OCI-LY7 (cell line): ENCODE measurements around the gene KCNJ12. TPM values are rescaled to one million over a fixed set of nuclear protein-coding genes. Genes with fewer than 3 reads are reported as not detected.
"Not testable (repeated sequence)": the region's sequence is repeated elsewhere in the genome, so short reads cannot be mapped to it uniquely, and the experiment has no call there.

ENCODE experiments used
- BruUV-seq: library from RNA; stranded (reverse); fragments of 400-500 nt; replicated peaks from 2 replicates; lab custom pipeline; 2021; lab: Mats Ljungman, UMichigan
- CTCF ChIA-PET: fragments of 300-600 bp; sonication (Branson Sonifier 250); formaldehyde crosslinking; loops from one replicate; lab custom pipeline; 2022; ENCODE audit warnings: antibody characterized with exemption; ENCODE audit not compliant: unreplicated experiment; lab: Charles Lee
- POLR2A ChIA-PET: fragments of 300-600 bp; sonication (Branson Sonifier 250); formaldehyde crosslinking; loops from one replicate; lab custom pipeline; 2022; ENCODE audit warnings: antibody characterized with exemption; lab: Charles Lee
- DNase-seq: peaks from one replicate; pipeline ENCODE4 v3.0.0-alpha.2; 2015; ENCODE audit warnings: low spot score
- H2AFZ ChIP-seq: fragments of 200-600 bp; sonication (generic), shearing (Covaris generic); 2 replicates; pipeline ENCODE4 v1.6.1; 2014; ENCODE audit warnings: mild to moderate bottlenecking, antibody characterized with exemption, low read length, moderate library complexity
- H3K27ac ChIP-seq: fragments of 200-600 bp; sonication (generic); 2 replicates; pipeline ENCODE4 v1.5.1; 2014; ENCODE audit warnings: mixed run types, low read depth, mild to moderate bottlenecking, moderate library complexity, low read length, inconsistent platforms; ENCODE audit not compliant: poor library complexity, severe bottlenecking
- H3K36me3 ChIP-seq: fragments of 200-600 bp; sonication (generic); 2 replicates; pipeline ENCODE4 v1.6.1; 2014; ENCODE audit warnings: mild to moderate bottlenecking, antibody characterized with exemption, low read length, moderate library complexity, mixed read lengths; ENCODE audit not compliant: insufficient read depth
- H3K4me1 ChIP-seq: fragments of 200-600 bp; sonication (generic); 2 replicates; pipeline ENCODE4 v1.5.1; 2014; ENCODE audit warnings: mild to moderate bottlenecking, low read length; ENCODE audit not compliant: insufficient read depth, poor library complexity, severe bottlenecking
- H3K4me2 ChIP-seq: fragments of 200-600 bp; sonication (generic); 2 replicates; pipeline ENCODE4 v1.6.1; 2014; ENCODE audit warnings: mild to moderate bottlenecking, low read length
- H3K4me3 ChIP-seq: fragments of 200-600 bp; sonication (generic); 2 replicates; pipeline ENCODE4 v1.5.1; 2014; ENCODE audit warnings: mild to moderate bottlenecking, low read depth, low read length; ENCODE audit not compliant: poor library complexity, severe bottlenecking
- H3K79me2 ChIP-seq: fragments of 200-600 bp; sonication (generic); 2 replicates; pipeline ENCODE4 v1.6.1; 2016; ENCODE audit warnings: low read depth, mild to moderate bottlenecking, low read length, moderate library complexity, mixed read lengths; ENCODE audit not compliant: insufficient read depth
- H3K9me2 ChIP-seq: fragments of 200-600 bp; sonication (generic); 2 replicates; pipeline ENCODE4 v1.6.1; 2016; ENCODE audit warnings: mild to moderate bottlenecking, low read length, mixed read lengths; ENCODE audit not compliant: insufficient read depth
- H3K9me3 ChIP-seq: fragments of 200-600 bp; sonication (generic); 2 replicates; pipeline ENCODE4 v1.6.1; 2014; ENCODE audit warnings: mild to moderate bottlenecking, mixed run types, low read length, mixed read lengths
- H4K20me1 ChIP-seq: fragments of 200-600 bp; sonication (generic); 2 replicates; pipeline ENCODE4 v1.6.1; 2014; ENCODE audit warnings: mild to moderate bottlenecking, antibody characterized with exemption, low read length, moderate library complexity, mixed read lengths; ENCODE audit not compliant: insufficient read depth
- EZH2phosphoT487 ChIP-seq: fragments of 200-600 bp; sonication (generic); IDR thresholded peaks from 2 replicates; pipeline ENCODE4 v1.6.1; 2018; ENCODE audit warnings: low read depth, borderline replicate concordance, mild to moderate bottlenecking, mixed run types, antibody characterized with exemption, low read length, moderate library complexity, mixed read lengths
- intact Hi-C: fragments of 100-400 bp; cut with micrococcal nuclease; formaldehyde crosslinking; loops from one replicate; pipeline ENCODE4 v1.10.0; 2022; ENCODE audit not compliant: unreplicated experiment
- total RNA-seq, 2 experiments: library from RNA; depleted of rRNA in 1 of 2; stranded (reverse); fragments of >200 nt in 1 of 2; shearing (Covaris generic) in 1 of 2; gene quantifications; 2 replicates each; pipeline ENCODE4 v1.2.3, GENCODE V29; 2014 to 2022
- TF ChIP-seq, protein P1 (sequence below): fragments of 200-600 bp; sonication (generic); conservative IDR thresholded peaks from 2 replicates; pipeline ENCODE4 v1.5.1; 2014; ENCODE audit warnings: mild to moderate bottlenecking, antibody characterized with exemption, low read length, moderate library complexity, mixed read lengths

Gene KCNJ12
- total RNA-seq, 2 experiments from 2014 or later: 0.16 to 0.17 TPM

DNA sequence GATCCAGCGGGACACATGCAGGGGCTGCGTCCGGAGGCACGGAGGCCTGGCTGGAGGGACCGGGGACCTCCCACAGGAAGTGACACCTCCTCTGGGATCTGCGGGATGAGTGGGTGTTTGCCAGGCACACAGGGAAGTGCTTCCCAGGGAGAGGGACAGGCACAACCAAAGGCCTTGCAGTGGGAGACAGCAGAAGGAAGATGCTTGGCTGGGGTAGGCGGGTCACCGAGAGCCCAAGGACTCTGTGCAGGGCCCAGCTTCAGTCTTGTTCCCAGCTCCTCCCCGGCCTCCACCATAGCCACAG, 47.0 kb downstream of the KCNJ12 start:
- H3K9me3 ChIP-seq, BruUV-seq, H3K36me3 ChIP-seq, H3K27ac ChIP-seq, CTCF ChIA-PET, H3K79me2 ChIP-seq, POLR2A ChIA-PET, H4K20me1 ChIP-seq, H3K4me2 ChIP-seq, H3K4me3 ChIP-seq, intact Hi-C loops, H2AFZ ChIP-seq, H3K9me2 ChIP-seq, DNase-seq: not testable (repeated sequence)
- H3K4me1 ChIP-seq: peaks cover 13% of the 10 kb centered on the region

DNA sequence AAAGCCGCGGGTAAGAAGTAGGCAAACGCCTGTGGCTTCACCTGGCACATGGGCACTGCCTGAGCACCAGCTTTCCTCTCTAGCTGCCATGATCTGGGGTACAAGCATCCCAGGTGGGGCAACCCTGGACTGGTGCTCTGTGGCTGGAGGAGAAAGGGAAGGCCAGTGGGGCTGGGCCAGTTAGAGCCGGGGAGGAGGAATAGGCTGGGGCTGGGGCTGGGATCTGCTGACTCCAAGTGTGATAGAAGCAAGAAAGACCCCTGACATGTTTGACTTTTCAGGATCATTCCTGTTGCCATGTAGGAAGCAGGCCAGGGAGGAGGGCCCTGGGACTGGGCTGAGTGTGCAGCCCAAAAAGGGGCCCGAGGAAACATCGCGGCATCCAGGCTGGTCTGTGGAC, 48.5 kb downstream of the KCNJ12 start:
- POLR2A ChIA-PET, H3K4me1 ChIP-seq, BruUV-seq, H3K4me3 ChIP-seq, H3K9me3 ChIP-seq, H3K27ac ChIP-seq, CTCF ChIA-PET, H3K4me2 ChIP-seq, DNase-seq, H3K36me3 ChIP-seq, H2AFZ ChIP-seq, H3K9me2 ChIP-seq, H3K79me2 ChIP-seq, intact Hi-C loops, H4K20me1 ChIP-seq: not testable (repeated sequence)

DNA sequence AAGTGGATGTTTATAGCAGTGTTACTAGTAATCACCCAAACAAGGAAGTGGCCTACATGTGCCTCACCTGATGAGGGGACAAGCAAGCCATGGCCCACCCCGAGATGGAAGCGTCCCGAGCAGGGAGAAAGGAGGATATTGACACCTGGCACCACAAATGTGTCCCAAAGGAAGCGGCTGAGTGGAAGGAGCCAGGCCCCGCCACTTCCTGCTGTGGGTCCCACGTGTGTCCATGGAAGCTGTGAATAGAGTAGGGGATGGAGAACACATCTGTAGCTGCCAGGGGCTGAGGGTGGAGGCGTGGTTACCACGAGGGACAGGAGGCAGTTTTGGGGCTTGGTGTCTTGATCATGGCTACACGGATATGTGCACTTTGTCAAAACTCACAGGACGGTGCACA, 49.2 kb downstream of the KCNJ12 start:
- Histone ChIP-seq H3K4me3 (no peak overlapping the region), H3K9me3 (no peaks in the 10 kb centered on the region), H3K79me2 (no peaks in the 10 kb centered on the region), H3K4me2 (no peak overlapping the region), H3K4me1 (no peaks in the 10 kb centered on the region), H3K9me2 (no peaks in the 10 kb centered on the region), H3K36me3 (no peaks in the 10 kb centered on the region), H2AFZ (no peak overlapping the region), H4K20me1 (no peaks in the 10 kb centered on the region), H3K27ac (no peak overlapping the region)
- BruUV-seq: no TSS peak
- intact Hi-C loops: no loop called here
- CTCF ChIA-PET: no interaction called here
- DNase-seq: no peak
- TF ChIP-seq, protein P1, sequence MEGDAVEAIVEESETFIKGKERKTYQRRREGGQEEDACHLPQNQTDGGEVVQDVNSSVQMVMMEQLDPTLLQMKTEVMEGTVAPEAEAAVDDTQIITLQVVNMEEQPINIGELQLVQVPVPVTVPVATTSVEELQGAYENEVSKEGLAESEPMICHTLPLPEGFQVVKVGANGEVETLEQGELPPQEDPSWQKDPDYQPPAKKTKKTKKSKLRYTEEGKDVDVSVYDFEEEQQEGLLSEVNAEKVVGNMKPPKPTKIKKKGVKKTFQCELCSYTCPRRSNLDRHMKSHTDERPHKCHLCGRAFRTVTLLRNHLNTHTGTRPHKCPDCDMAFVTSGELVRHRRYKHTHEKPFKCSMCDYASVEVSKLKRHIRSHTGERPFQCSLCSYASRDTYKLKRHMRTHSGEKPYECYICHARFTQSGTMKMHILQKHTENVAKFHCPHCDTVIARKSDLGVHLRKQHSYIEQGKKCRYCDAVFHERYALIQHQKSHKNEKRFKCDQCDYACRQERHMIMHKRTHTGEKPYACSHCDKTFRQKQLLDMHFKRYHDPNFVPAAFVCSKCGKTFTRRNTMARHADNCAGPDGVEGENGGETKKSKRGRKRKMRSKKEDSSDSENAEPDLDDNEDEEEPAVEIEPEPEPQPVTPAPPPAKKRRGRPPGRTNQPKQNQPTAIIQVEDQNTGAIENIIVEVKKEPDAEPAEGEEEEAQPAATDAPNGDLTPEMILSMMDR: no peak
- TF ChIP-seq EZH2phosphoT487: no peak
- POLR2A ChIA-PET: no interaction called here

DNA sequence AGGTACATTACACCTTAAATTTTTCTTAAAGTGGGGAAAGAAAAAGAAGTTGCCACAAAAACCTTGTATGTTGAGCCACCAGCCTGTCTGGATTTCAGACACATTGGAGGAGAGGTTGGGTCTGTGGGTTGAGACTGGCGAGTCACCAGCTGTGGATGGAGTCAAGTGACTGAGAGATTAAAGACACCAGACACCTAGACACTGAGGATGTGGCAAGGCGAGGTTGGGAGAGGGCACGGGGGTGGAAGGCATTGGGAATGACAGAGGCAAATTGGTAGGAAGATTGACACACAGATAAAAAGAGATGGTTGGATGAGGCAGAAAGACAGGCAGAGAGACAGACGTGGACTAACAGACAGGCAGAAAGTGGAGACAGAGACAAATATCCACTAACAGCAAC, 49.6 kb downstream of the KCNJ12 start:
- Histone ChIP-seq H3K4me1 (no peaks in the 10 kb centered on the region), H3K79me2 (no peaks in the 10 kb centered on the region), H3K27ac (no peak overlapping the region), H3K9me2 (no peaks in the 10 kb centered on the region), H3K9me3 (no peaks in the 10 kb centered on the region), H2AFZ (no peak overlapping the region), H3K4me3 (no peak overlapping the region), H4K20me1 (no peaks in the 10 kb centered on the region), H3K4me2 (no peak overlapping the region), H3K36me3 (no peaks in the 10 kb centered on the region)
- no peak for DNase-seq
- TF ChIP-seq, protein P1: no peak
- no peak for TF ChIP-seq EZH2phosphoT487
- no TSS peak for BruUV-seq
- intact Hi-C loops: no loop called here
- ChIA-PET CTCF (no interaction called here), POLR2A (no interaction called here)

DNA sequence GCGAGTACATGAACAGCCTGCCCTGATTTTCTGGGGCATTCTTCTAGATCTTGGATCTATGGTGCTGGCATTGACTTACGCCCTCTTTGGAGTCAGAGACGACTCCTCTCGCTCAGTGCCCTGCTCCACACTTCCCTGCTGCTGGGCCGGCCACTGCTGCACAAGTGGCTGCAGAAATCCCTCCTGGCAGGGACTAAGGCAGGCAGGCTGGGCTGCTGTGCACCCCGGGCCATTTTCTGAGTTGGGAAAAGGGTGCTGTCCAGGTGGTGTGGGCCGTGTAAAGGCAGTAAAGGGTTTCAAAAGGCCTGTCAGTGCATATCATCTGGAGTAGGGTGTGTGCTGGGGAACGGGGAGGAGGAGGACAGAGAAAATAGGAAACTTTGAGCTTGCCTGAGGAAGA, 50.1 kb downstream of the KCNJ12 start:
- H3K9me2 ChIP-seq, intact Hi-C loops, H3K79me2 ChIP-seq, H3K9me3 ChIP-seq, H3K4me3 ChIP-seq, H3K36me3 ChIP-seq, H3K4me2 ChIP-seq, H3K27ac ChIP-seq, BruUV-seq, H2AFZ ChIP-seq, POLR2A ChIA-PET, CTCF ChIA-PET, H4K20me1 ChIP-seq, H3K4me1 ChIP-seq, DNase-seq: not testable (repeated sequence)
